GM12874 (cell line): ENCODE results near the gene PDSS1.

Experiments
- CTCF ChIP-seq: IDR thresholded peaks from 2 replicates; pipeline ENCODE4 v1.5.1; 2011; ENCODE audit warnings: low read depth, mild to moderate bottlenecking, control low read depth, low read length, moderate library complexity; ENCODE audit not compliant: insufficient read depth

The PDSS1 gene

GRCh38 chr10:26696786-26697162, 727 bp upstream of the PDSS1 start:
- no peak for TF ChIP-seq CTCF

- TF ChIP-seq CTCF = no peak
These were observed 564 bp downstream of the PDSS1 start for GRCh38 chr10:26697922-26698608.

GRCh38 chr10:26698909-26699308, 1.4 kb downstream of the PDSS1 start:
- TF ChIP-seq CTCF = no peak

- no peak for TF ChIP-seq CTCF
These were observed 2.1 kb downstream of the PDSS1 start for GRCh38 chr10:26699631-26700030.

- no peak for TF ChIP-seq CTCF
These were observed 3.6 kb downstream of the PDSS1 start for GRCh38 chr10:26700884-26701630.

- no peak for TF ChIP-seq CTCF
These were observed 5.6 kb downstream of the PDSS1 start for GRCh38 chr10:26703096-26703495.

- no peak for TF ChIP-seq CTCF
These were observed 6.5 kb downstream of the PDSS1 start for GRCh38 chr10:26703974-26704373.
